Measurements from ENCODE around the gene MEN1. TPM values are rescaled to one million over a fixed set of nuclear protein-coding genes. Genes with fewer than 3 reads are reported as not detected.

Gene MEN1
- total and polyA plus RNA-seq, 7 donors, result 7.2 to 21.2 (median 10.8) TPM

DNA sequence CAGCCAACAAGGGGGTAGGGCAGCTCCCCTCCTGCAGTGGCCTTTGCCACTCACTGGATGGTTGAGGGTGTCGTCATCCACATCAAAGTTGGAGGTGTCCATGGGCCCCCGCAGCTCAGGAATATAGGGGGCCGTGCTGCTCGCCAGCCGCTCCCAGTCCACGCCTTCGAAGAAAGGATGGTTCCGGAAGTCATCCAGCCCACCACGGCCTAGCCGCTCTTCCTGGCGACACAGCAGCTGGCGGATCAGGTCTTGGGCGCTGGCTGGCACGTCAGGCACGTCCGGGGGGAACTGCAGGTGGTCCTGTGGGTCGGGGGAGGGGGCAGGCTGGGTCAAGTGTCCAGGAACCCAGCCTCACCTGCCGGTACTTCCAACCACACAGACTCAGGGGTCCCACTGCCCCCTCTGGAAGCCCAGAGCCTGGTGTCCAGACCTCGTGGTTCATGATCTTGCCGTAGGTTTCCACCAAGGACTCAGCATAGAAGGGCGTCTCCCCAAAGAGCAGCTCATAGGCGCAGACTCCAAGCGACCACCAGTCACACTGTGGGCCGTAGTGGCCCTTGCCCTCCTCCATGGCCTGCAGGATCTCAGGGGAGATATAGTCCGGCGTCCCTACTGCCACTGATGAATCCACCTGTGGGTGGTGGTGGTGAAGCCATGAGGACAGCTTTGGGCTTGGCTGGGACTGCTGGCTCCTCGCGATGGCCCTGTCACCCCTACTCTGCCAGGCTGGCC is 28.4 kb upstream of the MEN1 start:
- no peaks in the 10 kb centered on the region for H3K9me3 ChIP-seq
- H3K27ac ChIP-seq, result no peak overlapping the region
- no peaks in the 10 kb centered on the region for H3K36me3 ChIP-seq (ENCODE audit: insufficient read depth in 1 of 2, low read depth in 1 of 2)
- 90 to 92% (median 91%) methylated on average over 28 of the region's 28 CpGs for WGBS, 3 donors
- no peaks in the 10 kb centered on the region for H3K4me1 ChIP-seq
- no peak overlapping the region for H3K4me3 ChIP-seq
- no peak for ATAC-seq
- TF ChIP-seq, protein P1, sequence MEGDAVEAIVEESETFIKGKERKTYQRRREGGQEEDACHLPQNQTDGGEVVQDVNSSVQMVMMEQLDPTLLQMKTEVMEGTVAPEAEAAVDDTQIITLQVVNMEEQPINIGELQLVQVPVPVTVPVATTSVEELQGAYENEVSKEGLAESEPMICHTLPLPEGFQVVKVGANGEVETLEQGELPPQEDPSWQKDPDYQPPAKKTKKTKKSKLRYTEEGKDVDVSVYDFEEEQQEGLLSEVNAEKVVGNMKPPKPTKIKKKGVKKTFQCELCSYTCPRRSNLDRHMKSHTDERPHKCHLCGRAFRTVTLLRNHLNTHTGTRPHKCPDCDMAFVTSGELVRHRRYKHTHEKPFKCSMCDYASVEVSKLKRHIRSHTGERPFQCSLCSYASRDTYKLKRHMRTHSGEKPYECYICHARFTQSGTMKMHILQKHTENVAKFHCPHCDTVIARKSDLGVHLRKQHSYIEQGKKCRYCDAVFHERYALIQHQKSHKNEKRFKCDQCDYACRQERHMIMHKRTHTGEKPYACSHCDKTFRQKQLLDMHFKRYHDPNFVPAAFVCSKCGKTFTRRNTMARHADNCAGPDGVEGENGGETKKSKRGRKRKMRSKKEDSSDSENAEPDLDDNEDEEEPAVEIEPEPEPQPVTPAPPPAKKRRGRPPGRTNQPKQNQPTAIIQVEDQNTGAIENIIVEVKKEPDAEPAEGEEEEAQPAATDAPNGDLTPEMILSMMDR (IDR thresholded peaks at IDR 0.05), result no peak
- intact Hi-C loops (cut with DNase I), result no loop called here
- H3K27me3 ChIP-seq (ENCODE audit: insufficient read depth in 3 of 3, low read length in 2 of 3), result no peaks in the 10 kb centered on the region
- DNase-seq, result no peak

DNA sequence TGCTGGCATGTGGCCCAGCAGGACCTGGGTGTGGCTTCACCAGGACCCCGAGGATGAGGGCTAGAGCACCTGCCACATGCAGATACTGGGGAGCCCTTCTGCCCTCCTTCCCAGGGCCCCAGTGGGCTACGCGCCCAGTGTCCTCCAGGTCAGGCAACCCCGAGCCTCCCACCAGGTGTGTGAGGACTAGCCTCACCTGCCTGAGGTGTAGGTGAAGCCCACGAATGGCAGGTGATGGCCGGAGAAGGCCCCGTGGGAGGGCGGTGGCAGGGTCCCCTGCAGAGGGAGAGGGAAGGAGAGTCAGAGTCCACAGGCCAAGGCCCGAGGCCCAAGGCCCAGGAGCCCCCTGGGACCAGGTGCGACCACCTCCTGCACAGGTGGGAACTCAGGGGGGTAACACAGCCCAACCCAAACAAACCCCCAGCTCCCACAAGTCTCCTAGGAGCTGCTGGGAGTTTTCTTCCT is 27.6 kb upstream of the MEN1 start:
- no peak overlapping the region for H3K27ac ChIP-seq

DNA sequence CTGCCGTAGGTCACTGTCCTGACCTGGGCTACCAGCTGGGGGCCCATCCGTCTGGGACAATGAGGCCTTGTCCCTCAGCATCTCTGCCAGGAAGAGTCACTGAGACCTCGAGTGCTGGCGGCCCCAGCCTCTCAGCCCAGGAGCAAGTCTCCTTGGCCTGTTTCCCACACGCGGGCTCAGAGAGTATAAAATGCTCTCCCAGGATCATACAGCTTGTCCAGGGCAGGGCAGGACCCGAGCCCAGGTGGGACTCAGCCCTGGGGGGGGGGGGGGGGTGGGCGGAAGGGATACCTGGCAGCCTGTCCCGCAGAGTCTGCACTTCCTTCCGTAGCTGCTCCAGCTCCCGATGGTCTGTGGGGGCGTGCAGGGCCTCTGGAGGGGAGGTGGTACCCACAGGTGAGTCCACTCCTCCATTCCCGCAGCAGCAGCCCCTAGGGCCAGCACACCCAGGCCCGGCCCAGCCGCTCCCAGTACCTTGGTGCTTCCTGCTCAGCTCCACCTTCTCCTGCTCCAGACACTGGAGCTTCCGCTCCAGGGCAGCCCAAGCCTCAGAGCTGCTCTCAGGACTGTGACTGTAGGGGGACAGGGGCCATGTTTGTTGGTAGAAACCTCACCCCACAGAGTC is 26.2 kb upstream of the MEN1 start:
- DNase-seq, result no peak
- Histone ChIP-seq H3K36me3 (ENCODE audit: insufficient read depth in 1 of 2, low read depth in 1 of 2) (no peaks in the 10 kb centered on the region), H3K4me3 (no peak overlapping the region), H3K27ac (no peak overlapping the region), H3K27me3 (ENCODE audit: insufficient read depth in 3 of 3, low read length in 2 of 3) (no peaks in the 10 kb centered on the region), H3K4me1 (no peaks in the 10 kb centered on the region), H3K9me3 (no peaks in the 10 kb centered on the region)
- intact Hi-C loops (cut with DNase I), result no loop called here
- ATAC-seq, result no peak
- TF ChIP-seq, protein P1 (IDR thresholded peaks at IDR 0.05), result no peak
- WGBS, 3 donors, result 75 to 90% (median 82%) methylated on average over 11 to 16 of the region's 16 CpGs

More for the DNA sequence above, 27.6 kb upstream of the MEN1 start:
- no peaks in the 10 kb centered on the region for H3K4me1 ChIP-seq
- intact Hi-C loops (cut with DNase I), result no loop called here
- no peak overlapping the region for H3K4me3 ChIP-seq
- 90 to 95% (median 92%) methylated on average over 9 to 10 of the region's 10 CpGs for WGBS, 3 donors
- ATAC-seq (no peak), DNase-seq (no peak)
- H3K9me3 ChIP-seq, result no peaks in the 10 kb centered on the region
- no peaks in the 10 kb centered on the region for H3K27me3 ChIP-seq (ENCODE audit: insufficient read depth in 3 of 3, low read length in 2 of 3)
- H3K36me3 ChIP-seq (ENCODE audit: insufficient read depth in 1 of 2, low read depth in 1 of 2), result no peaks in the 10 kb centered on the region
- TF ChIP-seq, protein P1 (IDR thresholded peaks at IDR 0.05), result no peak

DNA sequence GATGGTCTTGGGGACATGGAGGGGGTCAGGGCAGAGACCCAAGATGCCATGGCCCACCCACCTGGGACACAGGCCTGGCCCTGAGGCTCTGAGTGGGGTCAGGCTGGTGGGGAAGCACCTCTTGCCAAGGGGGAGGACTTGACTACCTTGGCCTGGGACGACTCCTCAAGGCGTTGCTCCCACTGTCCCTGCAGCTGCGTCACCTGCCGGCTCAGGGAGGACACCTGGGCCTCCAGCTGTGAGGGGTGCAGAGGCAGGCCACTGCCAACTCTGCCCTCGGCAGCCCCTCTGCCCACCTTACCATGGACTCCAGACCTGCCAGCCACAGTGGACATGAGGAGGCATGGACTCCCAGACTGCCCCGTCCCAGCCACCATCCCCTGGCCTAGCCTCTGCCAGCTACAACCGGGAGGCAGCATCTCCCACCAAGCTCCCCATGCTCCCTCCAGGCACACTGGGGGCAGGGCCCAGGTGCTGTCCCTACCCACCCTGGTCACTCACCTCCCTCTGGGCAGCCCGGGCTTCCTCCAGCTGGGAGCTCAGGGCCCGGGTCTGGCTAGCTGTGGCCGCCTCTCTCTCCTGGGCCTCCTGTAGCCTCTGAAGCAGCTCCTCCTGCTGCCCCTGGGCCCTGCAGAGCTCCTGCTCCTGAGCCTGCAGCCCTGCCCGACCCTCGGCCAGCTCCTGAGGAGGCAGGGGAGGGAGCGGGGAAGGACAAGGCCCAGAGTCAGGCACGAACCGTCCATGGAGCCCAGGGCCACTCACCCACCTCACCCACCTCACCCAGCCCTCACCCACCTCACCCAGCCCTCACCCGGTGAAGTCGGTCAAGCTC is 25.5 kb upstream of the MEN1 start:
- Histone ChIP-seq H3K4me3 (no peak overlapping the region), H3K27me3 (ENCODE audit: insufficient read depth in 3 of 3, low read length in 2 of 3) (no peaks in the 10 kb centered on the region), H3K9me3 (no peaks in the 10 kb centered on the region), H3K4me1 (no peaks in the 10 kb centered on the region), H3K36me3 (ENCODE audit: insufficient read depth in 1 of 2, low read depth in 1 of 2) (no peaks in the 10 kb centered on the region), H3K27ac (no peak overlapping the region)
- DNase-seq (no peak), ATAC-seq (no peak)
- TF ChIP-seq, protein P1 (IDR thresholded peaks at IDR 0.05), result no peak
- intact Hi-C loops (cut with DNase I), result no loop called here
- WGBS, 3 donors, result 84 to 88% (median 86%) methylated on average over 13 to 17 of the region's 17 CpGs
